ENCODE measurements around the gene CCDC141.

- no peak for TF ChIP-seq ZBTB33 (IDR thresholded peaks at IDR 0.05; ENCODE audit: extremely low read depth, insufficient replicate concordance, low read length)
- no peak for TF ChIP-seq CTCF (IDR thresholded peaks at IDR 0.05 in 2 of 3, conservative IDR thresholded peaks at IDR 0.05 in 1 of 3; ENCODE audit: borderline replicate concordance in 1 of 3, insufficient read depth in 1 of 3, low read depth in 2 of 3, low read length in 2 of 3)
- no peak for TF ChIP-seq SIN3A (IDR thresholded peaks at IDR 0.05; ENCODE audit: low read depth)
- TF ChIP-seq POLR2AphosphoS5 (IDR thresholded peaks at IDR 0.05; ENCODE audit: low read depth, low read length), result no peak
- no peak for TF ChIP-seq POLR2A (IDR thresholded peaks at IDR 0.05; ENCODE audit: borderline replicate concordance, extremely low read depth, insufficient read depth, insufficient read length)
- TF ChIP-seq SP1 (IDR thresholded peaks at IDR 0.05; ENCODE audit: low read depth), result no peak
- TF ChIP-seq CEBPB (IDR thresholded peaks at IDR 0.05; ENCODE audit: low read depth), result no peak
- no peak for TF ChIP-seq MAX (IDR thresholded peaks at IDR 0.05)
- no peak for TF ChIP-seq EZH2phosphoT487 (IDR thresholded peaks at IDR 0.05; ENCODE audit: borderline replicate concordance)
- TF ChIP-seq ZFX (IDR thresholded peaks at IDR 0.05), result no peak
- TF ChIP-seq RAD21 (IDR thresholded peaks at IDR 0.05; ENCODE audit: low read depth), result no peak
Observed at GRCh38 chr2:179036353-179036905, 13.5 kb downstream of the CCDC141 start.

All from HCT116 (cell line).